Activated CD8-positive, alpha-beta memory T cell treated with anti-CD3 and anti-CD28 coated beads for 48 hours (primary cell): ENCODE results near the gene MTMR6.
"Not testable (repeated sequence)": the region's sequence is repeated elsewhere in the genome, so short reads cannot be mapped to it uniquely, and the experiment has no call there.

Experiments used
- DNase-seq, 3 experiments: peaks; one replicate each; pipeline ENCODE4 v3.0.0-alpha.2; 2020; ENCODE audit warnings: low read depth in 2 of 3, low spot score in 2 of 3

Gene MTMR6

DNA sequence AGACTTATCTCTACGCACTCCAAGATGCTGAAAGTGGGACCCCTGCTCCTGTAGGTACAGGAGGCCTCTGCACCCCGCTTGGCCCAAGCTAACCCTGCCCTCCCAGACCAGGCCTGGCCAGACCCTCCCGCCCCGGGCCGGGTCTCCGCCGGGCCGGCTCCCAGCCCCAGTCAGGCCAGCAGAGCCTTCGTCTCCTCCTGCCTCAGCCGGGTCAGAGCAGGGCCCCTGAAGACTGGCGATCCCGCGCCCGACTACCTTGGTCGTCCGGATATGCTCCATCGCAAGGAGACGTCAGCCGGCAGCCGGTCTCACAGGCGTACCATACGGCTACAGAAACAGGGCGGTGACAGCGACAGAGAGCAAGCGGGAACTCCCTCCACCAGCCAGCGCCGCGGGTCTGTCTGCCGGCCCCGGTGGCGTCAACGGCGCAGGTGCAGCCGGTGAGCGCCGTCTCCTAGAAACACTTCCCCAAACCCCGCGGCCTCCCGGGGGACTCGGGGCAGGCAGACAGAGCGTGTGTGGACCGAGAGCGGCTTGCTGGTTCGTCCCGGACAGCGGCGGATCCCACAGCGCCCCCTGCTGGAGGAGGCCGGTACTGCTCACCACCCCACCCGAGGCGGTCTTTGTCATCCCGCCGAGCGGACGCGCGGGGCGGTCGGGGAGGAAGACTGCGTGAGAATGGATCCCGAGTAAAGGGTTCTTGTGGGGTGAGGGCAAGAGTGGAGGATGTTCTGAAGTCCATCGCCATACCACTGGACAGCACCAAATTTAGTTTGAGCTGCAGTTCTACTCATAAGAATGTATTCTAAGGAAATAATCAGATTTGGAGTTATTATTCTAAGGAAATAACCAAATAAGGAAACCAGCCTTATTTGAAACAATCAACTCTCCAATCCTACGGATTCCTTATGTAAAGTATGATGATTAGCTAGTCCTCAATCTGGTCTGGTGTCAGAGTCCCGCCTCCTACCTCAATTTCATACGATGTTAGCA, at the start of gene MTMR6:
Gene MTMR6 (minus strand): TSS at position 520 of the 993 bp plus-strand sequence. CDS start 241 bp downstream, at position 279.
- peak; percentile 86 to 99 (median 98) for DNase-seq

DNA sequence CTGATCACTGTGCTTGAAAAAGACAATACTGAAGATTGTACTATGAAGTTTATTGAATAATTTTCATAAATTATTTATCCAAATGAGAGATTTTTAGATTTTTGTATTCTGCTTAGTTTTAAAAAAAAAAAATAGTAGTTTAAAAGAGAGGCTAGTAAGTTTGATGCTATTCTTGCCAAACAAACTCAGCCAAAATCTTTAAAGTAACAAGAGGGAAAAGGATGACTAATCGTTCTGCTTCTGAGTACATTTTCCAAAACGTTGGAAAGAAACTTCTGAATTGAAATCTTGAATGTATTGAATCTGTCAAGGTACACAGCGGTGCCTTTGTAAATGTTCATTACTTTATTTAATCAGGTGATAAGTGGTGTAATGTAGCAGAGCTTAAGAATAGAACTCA, 48.6 kb upstream of the MTMR6 start:
- no peak for DNase-seq

DNA sequence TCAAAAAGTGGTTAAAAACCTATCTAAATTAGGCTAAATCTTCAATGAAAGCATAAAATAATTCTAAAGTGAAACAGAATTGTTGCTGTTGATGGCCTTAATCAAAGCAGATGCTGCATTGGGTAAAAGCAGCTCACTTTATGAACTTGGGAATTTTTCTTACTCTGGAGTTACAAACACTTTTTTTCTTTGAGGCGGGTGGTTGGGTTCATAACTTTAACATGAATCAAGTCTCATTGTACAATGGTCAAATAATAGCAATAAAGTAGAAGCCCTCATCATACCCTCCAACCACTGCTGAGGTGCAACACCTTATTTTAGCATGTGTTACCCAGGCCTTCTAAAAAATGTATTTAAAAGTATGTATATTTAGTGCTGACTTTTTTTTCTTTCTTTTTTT, 43.3 kb upstream of the MTMR6 start:
- no peak for DNase-seq

DNA sequence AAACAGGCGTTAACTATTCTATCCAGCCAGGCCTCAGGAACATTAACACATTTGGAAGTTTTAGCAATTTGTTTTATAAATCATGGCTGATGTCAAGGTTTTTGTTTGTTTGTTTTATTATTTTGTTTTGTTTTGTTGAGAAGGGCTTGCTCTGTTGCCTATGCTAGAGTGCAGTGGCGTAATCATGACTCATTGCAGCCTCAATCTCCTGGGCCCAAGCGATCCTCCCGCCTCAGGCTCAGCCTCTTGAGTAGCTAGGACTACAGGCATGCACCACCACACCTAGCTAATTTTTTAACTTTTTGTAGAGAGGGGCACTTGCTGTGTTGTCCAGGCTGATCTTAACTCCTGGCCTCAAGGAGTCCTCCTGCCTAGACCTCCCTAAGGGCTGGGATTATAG, 42.4 kb upstream of the MTMR6 start:
- DNase-seq, result no peak

DNA sequence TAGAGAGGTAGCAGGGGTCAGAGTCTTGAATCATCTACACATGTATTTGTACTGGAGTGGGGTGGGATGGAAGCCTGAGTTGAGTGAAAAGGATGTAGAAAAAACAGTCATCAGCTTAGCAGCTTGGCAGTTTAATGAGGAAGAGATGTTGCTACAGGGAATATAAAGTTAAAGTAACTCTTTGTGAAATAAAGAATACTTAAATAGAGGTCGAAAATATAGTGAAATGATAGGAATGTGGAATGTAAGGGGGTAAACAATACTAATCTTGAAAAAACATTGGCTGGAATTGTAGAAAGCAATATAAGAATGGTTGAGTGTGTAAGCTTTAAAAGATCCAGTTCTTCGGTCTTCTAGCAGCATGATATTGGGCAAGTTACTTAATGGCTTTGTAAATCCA, 36.8 kb upstream of the MTMR6 start:
- no peak for DNase-seq

DNA sequence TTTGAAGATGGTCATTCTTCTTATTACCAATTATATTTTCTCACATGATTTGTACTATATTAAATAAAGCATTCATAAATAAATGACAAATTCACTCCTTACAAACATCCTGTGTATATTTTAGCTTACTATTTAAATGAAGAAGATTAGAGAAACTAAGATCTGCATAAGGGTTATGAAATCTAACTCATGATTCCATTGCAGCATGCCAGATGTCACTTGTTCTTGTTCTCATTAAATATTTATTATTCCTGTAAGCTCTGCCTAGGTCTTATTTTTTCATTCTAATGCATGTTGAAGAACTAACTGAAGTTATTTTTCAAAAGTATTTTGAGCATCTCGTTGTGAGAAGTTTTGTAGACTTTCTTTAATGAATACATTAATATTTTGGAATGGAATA, 32.5 kb upstream of the MTMR6 start:
- DNase-seq, result no peak

DNA sequence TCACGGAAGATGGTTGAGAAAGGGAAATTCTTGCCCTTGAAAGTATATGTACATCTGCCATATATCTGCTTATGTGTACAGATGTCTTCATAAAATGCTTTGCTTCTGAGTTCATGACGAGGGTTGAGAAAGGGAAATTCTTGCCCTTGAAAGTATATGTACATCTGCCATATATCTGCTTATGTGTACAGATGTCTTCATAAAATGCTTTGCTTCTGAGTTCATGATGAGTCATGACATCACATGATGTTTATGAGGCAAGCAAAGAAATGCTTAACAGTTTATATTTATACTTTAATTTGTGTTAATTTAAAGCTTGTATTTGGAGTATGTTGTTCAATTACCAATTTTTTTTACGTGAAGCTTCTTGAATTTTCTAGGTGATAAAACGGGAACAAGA, 31.7 kb upstream of the MTMR6 start:
- DNase-seq, result not testable (repeated sequence)

DNA sequence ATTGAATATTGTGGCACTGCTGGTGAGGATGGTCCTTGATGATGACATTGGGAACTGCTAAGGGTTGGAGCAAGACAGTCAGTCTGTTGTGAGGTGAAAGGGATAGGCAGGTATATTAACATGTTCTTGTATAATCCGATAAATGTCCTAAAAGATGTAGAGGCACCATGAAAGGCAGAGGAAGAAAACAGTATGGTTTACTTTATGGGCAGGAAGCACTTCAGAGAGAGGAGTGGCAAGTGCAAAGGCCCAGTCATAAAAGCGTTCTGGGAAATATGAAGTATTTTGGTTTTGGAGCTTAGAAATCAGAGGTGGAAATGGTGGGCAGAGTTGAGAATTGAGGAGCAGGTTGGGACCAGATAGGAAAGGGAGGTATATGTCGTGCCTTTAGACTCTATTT, 23.6 kb upstream of the MTMR6 start:
- DNase-seq, result no peak

DNA sequence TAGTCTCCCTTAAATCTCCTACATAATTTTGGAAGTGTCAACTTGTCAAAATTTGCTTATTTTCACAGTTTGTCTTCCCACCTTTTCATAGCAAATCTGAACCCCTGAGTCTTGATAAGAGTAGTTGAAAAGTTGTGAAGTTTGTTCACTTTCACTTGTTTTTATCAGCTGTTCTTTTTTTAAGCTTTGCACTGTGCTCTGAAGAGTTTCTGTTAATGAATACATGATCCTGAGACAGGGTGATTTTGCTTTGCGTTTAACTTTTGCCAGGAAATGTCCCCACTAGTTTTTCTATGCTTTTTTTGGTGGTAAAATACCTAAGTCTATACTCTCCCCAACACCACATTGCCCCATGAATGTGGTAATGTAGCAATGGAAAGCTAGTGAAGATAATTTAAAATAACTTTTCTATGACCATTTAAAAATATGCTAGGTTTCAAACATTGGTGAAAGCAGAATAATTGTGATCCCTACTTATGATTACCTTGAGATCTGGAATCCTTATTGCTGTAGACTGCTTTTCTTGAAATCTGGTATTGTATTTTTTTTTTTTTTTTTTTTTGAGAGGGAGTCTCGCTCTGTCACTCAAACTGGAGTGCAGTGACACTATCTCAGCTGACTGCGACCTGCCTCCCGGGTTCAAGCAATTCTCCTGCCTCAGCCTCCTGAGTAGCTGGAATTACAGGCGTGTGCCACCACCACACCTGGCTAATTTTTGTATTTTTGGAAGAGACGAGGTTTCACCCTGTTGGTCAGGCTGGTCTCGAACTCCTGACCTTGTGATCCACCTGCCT, 19.6 kb upstream of the MTMR6 start:
- no peak for DNase-seq

DNA sequence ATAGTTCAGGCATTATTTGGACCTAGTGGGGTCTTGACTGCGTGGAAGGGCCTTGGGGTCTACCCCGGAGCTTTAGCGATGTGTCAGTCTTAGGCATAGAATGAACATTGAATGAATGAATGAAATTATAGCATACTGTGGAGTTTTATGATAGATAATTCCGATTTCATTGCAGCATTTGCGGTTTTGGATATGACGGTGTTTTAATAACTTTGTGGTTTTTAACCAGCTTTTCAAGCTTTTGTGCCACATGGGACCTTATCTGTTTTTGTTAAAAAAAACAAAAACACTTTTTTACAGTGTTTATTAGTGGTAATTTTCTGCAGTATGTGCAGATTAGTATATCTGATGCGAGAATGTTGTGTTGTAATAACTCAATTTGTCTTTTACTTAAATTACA, 14.8 kb upstream of the MTMR6 start:
- no peak for DNase-seq

DNA sequence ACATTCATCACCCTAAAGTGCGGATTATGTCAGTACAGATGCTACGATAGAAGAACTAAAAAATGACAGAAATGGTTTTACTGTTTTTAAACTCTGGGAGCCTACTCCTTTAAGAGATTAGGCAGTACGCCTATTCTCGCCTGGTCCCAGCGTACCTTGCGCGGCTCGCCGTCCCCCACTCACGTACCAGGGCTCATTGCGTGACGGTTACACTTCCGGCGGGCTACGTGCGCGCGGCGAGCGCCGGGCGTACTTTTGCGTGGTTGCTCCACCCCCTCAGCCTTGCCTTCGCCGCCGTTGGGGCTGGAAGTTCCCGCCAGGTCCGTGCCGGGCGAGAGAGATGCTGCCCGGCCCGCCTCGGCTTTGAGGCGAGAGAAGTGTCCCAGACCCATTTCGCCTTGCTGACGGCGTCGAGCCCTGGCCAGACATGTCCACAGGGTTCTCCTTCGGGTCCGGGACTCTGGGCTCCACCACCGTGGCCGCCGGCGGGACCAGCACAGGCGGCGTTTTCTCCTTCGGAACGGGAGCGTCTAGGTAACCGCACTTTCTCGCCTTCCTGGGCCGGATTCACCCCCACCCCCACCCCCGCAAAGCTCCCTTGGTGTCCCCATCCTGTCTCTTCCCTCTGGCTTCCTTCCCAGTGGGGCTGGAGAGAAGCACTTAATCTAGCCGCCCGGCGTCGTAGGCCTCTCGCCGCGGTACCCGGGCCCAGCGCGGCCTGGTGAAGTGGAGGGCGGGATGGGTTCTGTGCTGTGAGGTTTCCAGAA, 14.2 kb upstream of the MTMR6 start, which contains the start of gene NUP58:
Gene NUP58 (plus strand): TSS at position 279 of the 767 bp plus-strand sequence. CDS start 149 bp downstream, at position 428.
- DNase-seq, result peak; percentile 75 to 83 (median 82)

DNA sequence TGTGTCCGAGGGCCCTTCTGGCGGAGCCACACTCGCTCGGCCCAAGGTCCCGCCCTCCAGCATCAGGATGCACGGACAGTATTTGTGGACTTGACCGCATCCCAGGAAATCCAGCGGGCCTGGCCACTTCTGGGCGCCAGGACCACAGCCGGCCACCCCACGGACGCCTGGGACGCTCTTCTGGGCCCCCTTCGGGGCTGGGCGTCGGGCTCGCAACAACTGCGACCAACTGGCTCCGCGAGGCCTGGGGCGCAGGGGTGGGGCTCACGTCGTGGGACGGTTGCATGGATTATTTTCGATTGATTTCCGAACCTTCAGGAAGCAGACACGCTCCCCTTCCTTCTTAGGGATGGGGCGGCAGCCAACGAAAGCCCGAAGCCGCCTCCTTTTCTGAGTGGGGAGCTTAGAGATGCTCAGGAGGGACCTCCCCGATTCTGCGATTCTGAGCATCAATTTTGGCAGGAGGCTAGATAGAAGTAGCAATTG, 13.6 kb upstream of the MTMR6 start:
- DNase-seq, result peak in 1 of 3 experiments; percentile 6

DNA sequence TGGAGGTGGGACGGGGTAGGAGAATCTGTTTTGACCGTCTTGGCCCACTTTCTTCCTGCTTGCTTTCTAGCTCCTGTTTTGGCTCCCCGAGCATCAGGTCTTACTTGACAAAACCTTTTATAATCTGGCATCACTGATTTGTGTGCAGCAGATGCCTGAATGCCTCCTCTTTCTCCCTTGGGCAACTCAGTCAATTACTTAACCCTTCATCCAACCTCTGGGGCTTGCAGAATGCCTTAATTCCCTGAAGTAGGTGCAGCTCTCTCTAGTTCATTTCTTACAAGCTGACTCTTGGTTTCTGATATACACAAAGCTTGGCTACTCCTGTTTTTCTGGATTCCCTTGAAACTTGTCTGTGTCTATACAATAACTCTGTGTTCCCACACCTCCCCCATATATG, 8.4 kb upstream of the MTMR6 start:
- DNase-seq, result no peak

DNA sequence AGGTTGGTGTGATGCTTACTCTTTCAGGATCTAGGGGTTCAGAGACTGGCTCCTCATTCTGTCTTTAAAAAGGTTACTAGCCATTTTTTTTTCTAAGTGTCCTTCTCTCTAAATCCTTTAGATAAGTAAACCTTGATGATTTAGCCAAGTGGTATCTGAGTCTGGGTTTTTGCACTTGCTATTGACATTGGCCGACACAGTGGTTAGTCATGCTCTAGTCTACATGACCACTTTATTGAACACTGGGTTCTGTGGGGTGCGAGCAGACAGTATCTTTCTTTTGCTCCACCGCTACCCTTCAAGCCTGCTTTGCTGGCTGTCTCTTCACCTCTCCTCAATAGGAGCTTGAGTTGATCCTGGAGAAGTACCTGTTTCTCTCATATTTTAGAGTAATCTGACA, 7.9 kb upstream of the MTMR6 start:
- no peak for DNase-seq

DNA sequence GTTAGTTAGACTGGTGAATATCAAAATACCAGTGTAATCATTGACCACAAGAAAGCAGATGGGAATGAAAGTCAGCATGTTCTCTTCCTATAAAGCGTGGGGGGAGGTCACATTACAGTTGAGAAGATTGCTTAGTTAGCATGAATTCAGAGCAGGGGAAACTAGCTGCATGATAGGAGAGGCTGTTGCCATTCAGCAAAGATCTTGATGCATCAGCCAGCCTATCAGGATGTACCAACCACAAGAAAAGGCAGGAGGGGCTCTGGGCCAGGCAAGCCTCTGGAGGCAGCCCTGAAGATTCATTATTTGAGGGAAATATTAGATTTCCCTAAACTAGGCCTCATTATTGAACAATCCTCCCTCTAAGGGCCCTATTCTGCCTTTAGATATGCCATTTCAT, 5.0 kb upstream of the MTMR6 start:
- no peak for DNase-seq

DNA sequence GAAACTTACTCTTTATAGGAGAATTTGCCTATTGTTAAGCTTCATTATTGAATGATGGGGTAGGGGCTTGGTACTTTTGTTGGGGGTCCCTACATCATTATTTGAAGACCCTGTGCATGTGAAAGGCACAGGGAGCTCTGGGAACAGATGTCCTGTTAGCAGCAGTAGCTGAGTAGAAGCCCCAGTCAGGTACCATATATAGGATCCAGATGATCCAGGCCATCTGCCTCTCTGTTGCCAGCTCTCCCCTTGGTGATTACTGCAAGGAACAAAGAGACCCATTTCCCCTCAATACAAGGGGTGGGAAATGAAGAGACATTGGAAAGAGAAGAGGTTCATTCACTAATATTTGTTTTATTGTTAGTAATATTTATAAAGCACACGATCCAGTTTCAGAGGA, 4.4 kb upstream of the MTMR6 start:
- DNase-seq, result no peak

DNA sequence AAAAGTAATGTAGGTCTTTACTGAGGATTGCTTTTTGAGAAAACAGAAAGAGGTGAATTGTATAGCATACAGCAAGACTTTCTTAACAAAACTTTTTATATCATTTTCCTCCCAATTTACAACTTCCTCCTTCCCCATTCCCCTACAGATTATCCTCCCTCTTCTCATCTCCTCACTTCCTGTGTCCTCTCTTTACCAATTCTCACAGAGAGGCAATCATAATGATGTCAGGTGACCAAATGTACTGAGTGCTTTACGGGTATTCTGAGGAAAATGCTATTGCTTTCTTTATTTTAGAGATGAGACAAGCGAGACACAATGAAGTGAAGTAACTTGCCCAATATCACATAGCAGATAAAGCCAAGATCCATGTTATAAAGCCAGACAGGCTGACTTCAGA, 1.7 kb upstream of the MTMR6 start:
- no peak for DNase-seq

DNA sequence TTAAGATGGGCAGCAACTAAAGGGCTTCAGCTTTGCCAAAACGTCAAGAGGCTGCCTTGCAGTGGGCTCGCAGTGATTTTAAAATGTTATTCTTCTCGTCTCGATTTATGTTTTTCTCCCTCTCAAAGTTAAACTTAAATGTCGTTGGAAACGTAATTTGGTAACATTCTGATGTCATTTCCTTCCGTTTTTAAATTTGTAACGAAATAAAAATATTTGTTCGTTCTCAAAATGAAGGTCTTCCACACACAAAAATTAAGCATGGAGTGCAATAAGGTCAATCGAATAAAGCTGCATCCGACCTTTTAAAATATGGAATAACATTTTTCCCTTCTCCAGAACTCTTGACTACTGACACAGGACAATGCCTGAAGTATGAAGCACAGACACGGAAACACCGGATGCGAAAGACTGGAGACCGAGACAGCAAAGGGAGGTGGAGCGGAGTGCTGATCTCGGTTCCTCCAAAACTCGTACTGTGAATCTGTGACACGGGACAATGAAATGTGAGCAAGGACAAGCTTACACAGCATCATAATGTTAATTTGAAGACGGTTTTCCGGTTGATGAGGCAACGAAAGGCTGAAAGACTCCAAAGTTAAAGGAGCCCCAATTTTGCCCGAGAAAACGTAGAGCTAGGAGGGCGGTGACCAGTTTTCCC, 850 bp downstream of the MTMR6 start:
- no peak for DNase-seq

DNA sequence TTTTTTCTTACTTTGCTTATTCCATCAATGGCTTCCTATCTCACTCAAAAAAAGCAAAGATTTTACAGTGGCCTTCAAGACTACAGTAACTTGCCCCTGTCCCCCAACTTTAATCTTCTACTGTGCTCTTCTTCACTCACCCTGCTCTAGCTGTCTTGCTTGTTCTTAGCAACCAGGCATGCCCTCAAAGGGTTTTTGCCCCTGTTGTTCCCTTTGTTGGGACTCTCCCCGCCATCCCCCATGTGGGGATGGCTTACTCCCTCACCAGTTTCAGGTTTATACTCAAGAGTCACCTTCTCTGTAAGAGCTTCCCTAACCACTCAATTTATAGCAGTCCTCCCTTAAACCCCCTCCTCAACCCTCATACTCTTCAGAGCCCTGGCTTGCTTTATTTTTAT, 5.4 kb downstream of the MTMR6 start:
- no peak for DNase-seq

DNA sequence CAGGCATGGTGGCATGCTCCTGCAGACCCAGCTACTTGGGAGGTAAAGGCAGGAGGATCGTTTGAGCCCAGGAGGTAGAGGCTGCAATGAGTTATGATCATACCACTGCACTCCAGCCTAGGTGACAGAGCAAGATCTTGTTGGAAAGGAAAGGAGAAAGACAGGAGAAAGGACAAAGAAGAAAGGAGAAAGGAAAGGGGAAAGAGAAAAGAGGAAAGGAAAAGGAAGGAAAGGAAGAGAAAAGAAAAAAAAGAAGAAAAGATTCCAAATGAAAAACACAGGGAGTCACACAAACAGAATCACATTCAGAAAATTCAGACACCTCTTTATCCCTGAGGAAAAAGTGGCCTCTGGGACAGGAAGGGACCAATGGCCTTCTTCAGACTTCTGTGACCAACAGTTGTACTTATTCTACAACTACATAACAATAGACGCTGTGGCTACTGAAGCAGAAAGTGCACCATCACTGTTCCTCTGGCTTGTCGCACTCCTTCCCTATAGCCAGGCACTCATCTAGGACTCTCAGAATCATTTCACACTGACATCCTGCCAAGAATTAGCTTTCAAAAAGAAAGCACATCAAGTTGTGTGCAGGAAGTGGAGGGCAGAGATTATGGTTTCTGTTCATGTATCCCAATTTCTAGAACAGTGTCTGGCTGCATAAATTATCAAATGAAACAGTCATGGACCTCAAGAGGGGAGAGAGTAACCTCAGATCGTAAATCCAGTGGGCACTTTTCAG, 5.9 kb downstream of the MTMR6 start:
- no peak for DNase-seq
